ENCODE measurements around the gene PSMD1.

The PSMD1 gene

DNA sequence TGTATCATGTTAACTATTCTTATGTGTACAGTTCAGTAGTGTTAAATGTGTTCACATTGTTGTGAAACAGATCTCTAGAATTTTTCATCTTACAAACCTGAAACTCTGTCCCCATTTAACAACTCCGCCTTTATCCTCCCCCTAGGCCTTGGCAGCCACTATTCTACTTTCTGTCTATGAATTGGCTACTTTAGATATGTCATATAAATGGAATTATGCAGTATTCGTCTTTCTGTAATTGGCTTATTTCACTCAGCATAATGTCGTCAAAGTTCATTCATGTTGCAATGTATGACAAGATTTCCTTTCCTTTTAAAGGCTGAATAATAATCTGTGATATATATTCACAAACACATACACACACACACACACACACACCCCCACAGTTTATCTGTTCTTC lies 154.1 kb downstream of the PSMD1 start:
- no peak for DNase-seq (ENCODE audit: low spot score)

DNA sequence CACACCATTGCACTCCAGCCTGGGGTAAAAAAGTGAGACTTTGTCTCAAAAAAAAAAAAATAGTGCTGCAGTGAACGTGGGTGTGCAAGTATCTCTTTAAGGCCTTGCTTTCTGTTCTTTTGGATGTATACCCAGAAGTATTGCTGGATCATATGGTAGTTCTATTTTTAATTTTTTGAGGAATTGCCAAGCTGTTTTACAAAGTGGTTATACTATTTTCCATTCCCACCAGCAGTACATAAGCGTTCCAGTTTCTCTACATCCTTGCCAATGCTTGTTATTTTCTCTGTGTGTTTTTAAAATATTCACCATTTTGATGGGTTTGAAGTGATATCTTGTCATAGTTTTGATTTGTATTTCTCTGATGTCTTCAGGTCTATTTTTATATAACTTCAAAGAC lies 154.8 kb downstream of the PSMD1 start:
- no peak for DNase-seq (ENCODE audit: low spot score)

DNA sequence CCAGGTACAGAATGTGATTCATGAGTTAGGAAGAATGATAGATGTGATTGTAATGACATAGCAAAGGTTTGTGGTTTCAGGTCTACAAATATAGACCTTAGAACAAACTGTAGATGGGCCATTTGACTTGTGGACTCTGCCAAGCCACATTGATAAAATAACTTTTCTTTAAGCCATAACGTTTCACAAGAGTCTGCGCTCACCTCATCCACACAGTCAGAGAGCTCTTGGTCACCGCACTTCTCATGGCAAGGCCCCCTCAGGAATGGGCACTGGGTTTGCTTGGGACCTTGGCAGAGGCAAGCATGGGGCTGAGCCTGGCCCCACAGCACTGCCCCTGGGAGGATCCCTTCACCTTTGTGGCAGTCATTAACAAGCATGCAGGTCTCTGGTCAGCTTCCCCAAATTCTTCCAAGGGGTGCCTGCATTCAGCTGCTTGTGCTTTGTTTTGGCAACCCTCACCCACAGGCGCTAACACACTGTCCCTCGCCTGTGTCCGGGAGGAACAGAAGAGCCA lies 155.7 kb downstream of the PSMD1 start:
- no peak for DNase-seq (ENCODE audit: low spot score)

DNA sequence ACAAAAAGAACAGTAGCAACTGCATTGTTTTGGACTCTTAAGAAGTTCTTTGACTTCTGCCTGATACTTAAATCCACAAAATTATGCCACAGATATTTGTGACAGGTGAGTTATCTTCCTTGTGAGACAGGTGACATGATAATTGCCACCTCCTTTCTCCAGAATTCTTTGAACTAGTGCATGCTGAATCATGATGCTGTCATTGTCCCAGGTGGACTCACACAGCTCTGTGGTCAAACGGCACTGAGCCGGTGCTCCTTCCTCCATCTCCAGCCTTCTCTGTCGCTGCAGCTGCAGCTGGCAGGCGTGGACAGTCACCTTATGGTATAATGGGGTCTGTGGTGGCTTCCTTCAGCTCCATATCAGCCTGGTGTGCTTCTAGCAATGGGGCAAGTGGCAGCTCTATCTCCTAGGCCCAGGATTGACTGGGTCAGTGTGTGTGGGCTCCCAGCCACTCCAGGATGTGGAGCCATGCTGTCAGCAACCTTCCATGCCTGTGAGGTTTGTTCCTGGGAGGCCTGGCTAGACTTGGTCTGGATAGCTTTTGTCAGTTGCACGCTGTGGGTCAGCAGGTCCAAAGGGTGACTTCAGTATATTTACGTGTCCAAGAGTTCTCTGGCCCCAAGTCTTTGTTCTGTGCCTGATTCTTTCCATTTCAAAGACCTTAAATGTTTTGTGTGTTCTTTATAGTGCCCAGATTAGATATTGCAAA lies 157.4 kb downstream of the PSMD1 start:
- no peak for DNase-seq (ENCODE audit: low spot score)

DNA sequence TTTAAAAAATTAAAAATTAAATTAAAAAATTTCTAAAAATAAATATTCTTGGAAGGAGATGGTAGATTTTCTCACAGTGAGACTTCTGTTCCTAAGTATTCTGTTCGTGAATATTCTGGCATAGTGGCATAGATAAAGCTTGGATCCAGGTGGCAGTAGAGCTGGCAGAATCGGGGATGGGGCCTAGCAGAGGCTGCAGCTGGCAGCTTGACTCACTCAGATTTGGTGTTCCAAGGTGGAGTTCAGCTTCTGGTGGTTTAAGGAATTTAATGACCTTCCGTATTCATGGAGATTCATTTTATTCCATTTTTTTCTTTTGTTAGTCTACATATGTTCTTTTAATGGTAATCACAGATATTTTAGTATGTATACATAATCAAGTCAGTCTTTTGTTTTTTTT lies 161.7 kb downstream of the PSMD1 start:
- no peak for DNase-seq (ENCODE audit: low spot score)

DNA sequence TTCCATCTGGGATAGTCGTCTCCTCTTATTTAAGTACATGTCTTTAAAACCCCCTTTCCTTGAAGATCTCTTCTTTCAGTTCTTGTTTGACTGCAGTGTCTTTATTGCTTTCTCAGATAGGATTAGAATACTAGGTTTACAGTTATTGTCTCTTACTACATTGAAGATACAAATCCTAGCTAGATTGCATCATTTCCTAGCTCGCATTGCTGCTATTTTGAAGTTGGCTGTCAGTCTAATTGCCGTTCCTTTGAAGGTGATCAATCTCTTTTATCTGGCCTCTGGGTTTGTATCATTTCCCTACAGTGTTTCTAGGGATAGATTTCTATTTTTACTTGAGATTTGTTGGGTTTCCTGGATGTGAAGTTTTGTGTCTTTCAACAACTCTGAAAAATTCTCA lies 162.6 kb downstream of the PSMD1 start:
- DNase-seq (ENCODE audit: low spot score) = no peak

DNA sequence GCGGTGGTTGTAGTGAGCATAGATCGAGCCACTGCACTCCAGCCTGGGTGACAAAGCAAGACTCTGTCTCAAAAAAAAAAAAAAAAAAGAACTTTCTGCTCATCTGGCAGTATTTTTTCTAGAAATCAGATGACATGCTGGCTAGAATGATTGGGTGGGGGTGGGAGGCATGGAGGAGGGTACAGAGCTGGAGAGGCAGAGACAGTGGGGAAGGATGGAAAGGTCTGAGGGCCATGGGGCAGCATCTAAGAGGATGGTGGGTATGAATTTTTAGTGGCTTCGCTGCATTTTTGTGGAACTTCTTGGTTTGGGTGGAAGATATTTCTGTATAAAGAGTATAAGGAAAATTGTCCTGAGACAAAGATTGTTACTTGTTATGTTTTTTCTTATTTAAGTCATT lies 165.1 kb downstream of the PSMD1 start:
- no peak for DNase-seq (ENCODE audit: low spot score)

All from putamen (tissue), 1 donor.